ENCODE measurements around the gene EXOC2.
A peak's percentile ranks its signal among the peaks of the same experiment; 100 is the strongest.

The EXOC2 gene

GRCh38 chr6:485655-486170 lies 207.2 kb downstream of the EXOC2 start:
- intact Hi-C loops (cut with DNase I) = no loop called here
- no peak for DNase-seq

- DNase-seq = no peak
- intact Hi-C loops (cut with DNase I) = no loop called here
Observed at GRCh38 chr6:484746-485145, 208.2 kb downstream of the EXOC2 start.

GRCh38 chr6:484086-484745 lies 208.7 kb downstream of the EXOC2 start:
- intact Hi-C loops (cut with DNase I) = no loop called here
- DNase-seq = no peak

- intact Hi-C loops (cut with DNase I) = no loop called here
- DNase-seq = no peak
Observed at GRCh38 chr6:475314-475713, 217.6 kb downstream of the EXOC2 start.

- DNase-seq = peak in 4 of 10 donors; percentile 32 to 89 (median 56)
- intact Hi-C loops (cut with DNase I) = no loop called here
Observed at GRCh38 chr6:474453-475185, 218.3 kb downstream of the EXOC2 start.

GRCh38 chr6:473768-474452 lies 219.0 kb downstream of the EXOC2 start:
- DNase-seq = no peak
- intact Hi-C loops (cut with DNase I) = no loop called here

GRCh38 chr6:473356-473755 lies 219.6 kb downstream of the EXOC2 start:
- intact Hi-C loops (cut with DNase I) = no loop called here

GRCh38 chr6:470901-471448 lies 222.0 kb downstream of the EXOC2 start:
- intact Hi-C loops (cut with DNase I) = no loop called here
- no peak for DNase-seq

More at GRCh38 chr6:473356-473755, 219.6 kb downstream of the EXOC2 start:
- no peak for DNase-seq

- intact Hi-C loops (cut with DNase I) = no loop called here
- DNase-seq = no peak
Observed at GRCh38 chr6:470051-470900, 222.7 kb downstream of the EXOC2 start.

- intact Hi-C loops (cut with DNase I) = no loop called here
Observed at GRCh38 chr6:467671-468082, 225.3 kb downstream of the EXOC2 start.

GRCh38 chr6:467111-467510 lies 225.8 kb downstream of the EXOC2 start:
- peak in 1 of 10 donors; percentile 58 for DNase-seq

More at GRCh38 chr6:467671-468082, 225.3 kb downstream of the EXOC2 start:
- peak in 1 of 10 donors; percentile 27 for DNase-seq

GRCh38 chr6:466564-466963 lies 226.4 kb downstream of the EXOC2 start:
- intact Hi-C loops (cut with DNase I) = no loop called here
- DNase-seq = peak in 1 of 10 donors; percentile 60

More at GRCh38 chr6:467111-467510, 225.8 kb downstream of the EXOC2 start:
- intact Hi-C loops (cut with DNase I) = no loop called here

- DNase-seq = peak in 1 of 10 donors; percentile 43
- intact Hi-C loops (cut with DNase I) = no loop called here
Observed at GRCh38 chr6:465531-466348, 227.2 kb downstream of the EXOC2 start.

- intact Hi-C loops (cut with DNase I) = no loop called here
Observed at GRCh38 chr6:456887-457286, 236.1 kb downstream of the EXOC2 start.

GRCh38 chr6:456358-456867 lies 236.5 kb downstream of the EXOC2 start:
- no peak for DNase-seq
- intact Hi-C loops (cut with DNase I) = no loop called here

More at GRCh38 chr6:456887-457286, 236.1 kb downstream of the EXOC2 start:
- no peak for DNase-seq

GRCh38 chr6:455835-456234 lies 237.1 kb downstream of the EXOC2 start:
- DNase-seq = no peak
- intact Hi-C loops (cut with DNase I) = no loop called here

- intact Hi-C loops (cut with DNase I) = no loop called here
- DNase-seq = no peak
Observed at GRCh38 chr6:455006-455585, 237.8 kb downstream of the EXOC2 start.
